ENCODE measurements around the gene ARF5.

ARF5 gene

DNA sequence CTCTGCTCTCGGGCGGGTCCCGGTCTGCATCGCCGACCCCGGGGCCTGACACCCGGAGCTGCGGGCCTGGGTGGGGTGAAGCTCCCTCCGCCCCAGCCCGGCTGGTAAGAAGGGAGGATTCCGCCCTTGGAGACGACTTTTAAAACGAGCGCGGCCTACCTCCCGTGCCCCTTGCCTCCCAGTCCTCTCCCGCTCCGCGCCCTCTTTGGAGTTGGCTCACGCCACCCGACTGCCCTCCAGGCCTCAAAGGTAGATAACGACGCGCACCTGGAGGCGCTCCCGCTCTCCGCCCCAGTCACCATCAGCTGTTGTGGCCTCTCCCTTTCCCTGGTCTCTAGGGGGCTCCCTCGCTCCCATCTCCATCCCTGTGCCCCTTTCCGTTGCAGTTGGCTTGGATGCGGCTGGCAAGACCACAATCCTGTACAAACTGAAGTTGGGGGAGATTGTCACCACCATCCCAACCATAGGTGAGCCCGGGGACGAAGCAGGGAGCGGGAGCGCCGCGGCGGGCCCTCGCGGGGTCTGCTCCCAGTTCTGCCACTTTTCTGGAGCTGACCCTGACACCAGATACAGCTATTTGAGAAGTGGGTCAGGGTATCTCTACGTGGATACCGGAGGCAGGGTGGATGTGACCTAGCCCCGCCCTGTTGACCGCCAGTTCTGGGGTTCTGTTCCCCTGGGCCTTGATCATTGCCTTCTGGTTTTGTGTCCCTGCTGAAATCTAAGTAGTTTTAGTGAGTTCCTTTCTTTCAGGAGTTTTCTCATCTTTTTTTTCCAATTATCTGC is 679 bp downstream of the ARF5 start:
- DNase-seq (ENCODE audit: low read depth in 2 of 2), result no peak

DNA sequence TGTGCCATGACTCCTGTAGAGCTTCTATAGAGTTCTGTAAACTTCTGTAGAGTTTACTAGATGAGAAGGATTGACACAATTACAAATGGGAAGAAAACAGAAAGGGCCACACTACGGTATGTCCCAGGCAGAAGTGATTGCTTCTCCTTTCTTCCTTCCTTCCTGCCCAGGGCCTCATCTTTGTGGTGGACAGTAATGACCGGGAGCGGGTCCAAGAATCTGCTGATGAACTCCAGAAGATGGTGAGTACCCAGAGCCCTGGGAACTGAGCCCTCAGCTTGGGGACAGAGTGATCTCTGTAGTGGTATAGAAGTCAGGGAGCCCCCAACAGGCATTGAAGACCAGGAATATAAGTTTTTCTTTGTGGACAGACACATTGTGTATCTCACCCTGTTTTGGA is 1.7 kb downstream of the ARF5 start:
- no peak for DNase-seq (ENCODE audit: low read depth in 2 of 2)

DNA sequence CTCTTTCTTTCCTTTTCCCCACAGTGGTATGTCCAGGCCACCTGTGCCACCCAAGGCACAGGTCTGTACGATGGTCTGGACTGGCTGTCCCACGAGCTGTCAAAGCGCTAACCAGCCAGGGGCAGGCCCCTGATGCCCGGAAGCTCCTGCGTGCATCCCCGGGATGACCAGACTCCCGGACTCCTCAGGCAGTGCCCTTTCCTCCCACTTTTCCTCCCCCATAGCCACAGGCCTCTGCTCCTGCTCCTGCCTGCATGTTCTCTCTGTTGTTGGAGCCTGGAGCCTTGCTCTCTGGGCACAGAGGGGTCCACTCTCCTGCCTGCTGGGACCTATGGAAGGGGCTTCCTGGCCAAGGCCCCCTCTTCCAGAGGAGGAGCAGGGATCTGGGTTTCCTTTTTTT is 3.0 kb downstream of the ARF5 start:
- DNase-seq (ENCODE audit: low read depth in 2 of 2), result no peak

DNA sequence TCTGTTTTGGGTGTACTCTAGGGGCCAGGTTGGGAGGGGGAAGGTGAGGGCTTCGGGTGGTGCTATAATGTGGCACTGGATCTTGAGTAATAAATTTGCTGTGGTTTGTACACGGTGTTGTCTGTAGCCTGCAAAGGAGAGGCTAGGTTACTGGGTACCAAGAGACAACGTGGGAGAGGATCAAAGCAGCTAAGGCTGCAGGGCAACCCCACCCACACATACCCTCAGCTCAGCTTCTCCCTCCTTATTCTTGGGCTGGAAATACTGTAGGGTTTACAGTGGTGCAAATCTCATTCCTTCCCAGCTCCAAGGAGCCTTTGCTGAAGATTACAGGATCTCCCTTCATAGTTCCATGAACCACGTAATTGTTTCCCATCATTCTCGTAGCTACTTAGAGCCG is 3.4 kb downstream of the ARF5 start:
- no peak for DNase-seq (ENCODE audit: low read depth in 2 of 2)

DNA sequence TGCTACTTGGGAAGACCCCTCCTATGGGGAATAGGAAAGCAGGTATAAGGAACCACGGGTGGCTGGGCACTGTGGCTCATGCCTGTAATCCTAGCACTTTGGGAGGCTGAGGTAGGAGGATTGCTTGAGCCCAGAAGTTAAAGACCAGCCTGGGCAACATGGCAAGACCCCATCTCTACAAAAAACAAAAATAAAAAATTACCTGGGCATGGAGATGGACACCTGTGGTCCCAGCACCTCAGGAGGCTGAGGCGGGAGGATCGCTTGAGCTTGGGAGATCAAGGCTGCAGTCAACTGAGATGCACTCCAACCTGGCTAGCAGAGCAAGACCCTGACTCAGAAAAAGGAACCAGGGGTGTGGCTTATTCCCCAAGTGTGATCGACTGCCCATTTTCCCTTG is 4.3 kb downstream of the ARF5 start:
- DNase-seq (ENCODE audit: low read depth in 2 of 2), result no peak

DNA sequence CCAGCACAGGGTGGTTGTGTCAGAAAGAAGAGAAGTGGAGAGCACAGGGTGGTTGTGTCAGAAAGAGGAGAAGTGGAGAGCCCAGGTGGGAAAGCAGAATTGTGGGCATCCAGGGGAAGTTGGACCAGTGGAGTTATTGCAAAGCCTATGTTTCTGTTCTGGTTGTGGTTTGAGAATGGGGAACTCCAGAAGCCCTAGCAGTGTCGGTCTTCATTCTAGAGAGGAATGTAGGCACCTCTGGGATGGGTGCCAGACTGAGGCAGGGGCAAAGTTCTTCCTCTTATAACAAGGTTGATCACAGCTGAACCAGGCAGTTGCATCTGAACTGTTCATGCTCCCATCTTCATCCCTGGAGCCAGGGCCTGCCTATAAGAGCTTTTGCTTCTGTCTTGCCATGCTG is 6.3 kb downstream of the ARF5 start:
- DNase-seq (ENCODE audit: low read depth in 2 of 2), result no peak

DNA sequence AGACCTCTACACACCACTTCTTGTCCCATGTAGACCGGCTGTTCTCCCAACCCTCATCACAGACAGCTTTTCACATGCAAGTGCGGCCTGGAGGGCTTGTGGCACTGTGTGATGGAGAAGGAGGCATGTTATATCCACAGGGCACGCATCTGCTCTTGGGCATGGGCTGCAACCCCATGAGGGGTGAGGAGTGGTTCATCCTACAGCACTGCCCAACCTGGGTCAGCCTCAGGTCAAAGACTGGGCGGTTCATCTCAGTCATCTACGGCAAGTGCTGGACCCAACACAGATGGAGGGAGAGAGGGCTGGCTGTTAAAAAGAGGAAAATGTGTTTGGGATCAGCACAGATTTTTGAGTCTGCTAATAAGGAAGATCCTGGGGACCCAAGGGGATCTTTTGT is 7.5 kb downstream of the ARF5 start:
- no peak for DNase-seq (ENCODE audit: low read depth in 2 of 2)

DNA sequence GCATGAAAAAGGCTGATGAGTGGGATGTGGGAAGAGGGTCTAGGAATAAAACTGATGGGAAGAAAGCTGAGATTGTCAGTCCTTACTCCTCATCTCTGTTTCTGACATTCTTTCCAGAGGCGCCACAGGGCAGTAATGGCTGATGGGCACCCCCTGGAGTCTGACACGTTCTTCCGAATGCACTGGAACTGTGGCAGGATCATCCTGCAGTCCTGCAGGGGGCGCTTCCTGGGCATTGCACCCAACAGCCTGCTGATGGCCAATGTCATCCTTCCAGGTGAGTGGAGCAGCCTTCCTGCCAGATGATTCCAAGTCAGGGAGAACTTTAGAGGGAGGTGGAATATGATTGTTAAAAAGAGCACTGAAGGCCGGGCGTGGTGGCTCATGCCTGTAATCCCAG is 10.1 kb downstream of the ARF5 start:
- DNase-seq (ENCODE audit: low read depth in 2 of 2), result no peak

DNA sequence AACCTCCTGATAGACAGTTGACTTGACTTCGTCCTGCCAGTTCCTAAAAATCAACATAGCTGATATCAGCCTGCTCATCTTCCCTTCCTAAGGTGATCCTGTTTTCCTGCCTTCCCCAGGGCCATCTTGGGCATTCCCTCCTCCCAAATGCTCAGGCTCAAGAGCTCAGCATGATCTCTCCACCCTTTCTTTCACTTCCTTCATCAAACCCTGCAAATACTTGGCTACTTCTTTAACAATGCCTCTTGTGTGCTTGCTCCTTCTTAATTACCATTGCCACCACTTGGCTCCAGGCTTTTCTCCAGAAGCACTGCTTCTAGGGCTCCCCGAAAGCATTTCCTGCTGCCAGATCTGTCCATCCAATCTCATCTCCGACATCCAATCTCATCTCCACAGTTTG is 12.7 kb downstream of the ARF5 start:
- no peak for DNase-seq (ENCODE audit: low read depth in 2 of 2)

DNA sequence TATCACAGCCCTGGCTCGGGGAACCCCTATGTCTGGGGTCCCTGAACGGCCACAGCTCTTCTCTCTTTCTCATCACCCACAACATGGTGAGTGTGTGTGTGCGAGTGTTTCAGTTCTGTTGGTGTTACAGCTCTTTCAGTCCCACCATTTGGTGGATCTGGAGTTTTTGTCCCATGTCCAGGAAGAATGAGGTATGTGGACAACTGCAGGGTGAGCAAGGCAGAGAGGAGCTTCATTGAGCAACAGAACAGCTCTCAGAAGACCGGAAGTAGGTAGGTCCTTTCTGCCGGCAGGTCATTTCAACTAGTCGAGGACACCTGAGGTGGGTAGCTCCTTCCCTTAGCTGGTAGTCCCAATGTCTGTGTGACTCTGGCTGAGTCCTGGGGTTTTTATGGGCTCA is 20.2 kb downstream of the ARF5 start:
- no peak for DNase-seq (ENCODE audit: low read depth in 2 of 2)

DNA sequence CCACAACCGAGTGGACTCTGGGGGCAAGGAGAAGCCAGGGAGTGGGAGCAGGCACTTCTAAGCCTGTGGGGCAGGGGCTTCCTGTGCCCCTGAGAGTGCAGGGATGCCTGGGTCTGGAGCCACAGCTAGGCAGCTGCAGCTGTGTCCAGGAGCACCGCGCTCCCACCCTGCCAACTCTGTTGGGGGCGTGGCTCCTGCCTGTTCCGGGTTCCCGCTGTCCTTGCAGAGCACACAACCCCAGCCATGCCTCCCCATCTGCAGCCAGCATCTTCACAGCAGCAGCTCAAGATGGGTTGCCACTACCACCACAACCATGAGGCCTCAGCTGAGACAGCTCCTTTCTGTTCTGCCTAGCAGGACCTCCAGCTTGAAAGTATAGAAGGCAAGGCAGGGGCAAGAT is 21.1 kb downstream of the ARF5 start:
- DNase-seq (ENCODE audit: low read depth in 2 of 2), result no peak

DNA sequence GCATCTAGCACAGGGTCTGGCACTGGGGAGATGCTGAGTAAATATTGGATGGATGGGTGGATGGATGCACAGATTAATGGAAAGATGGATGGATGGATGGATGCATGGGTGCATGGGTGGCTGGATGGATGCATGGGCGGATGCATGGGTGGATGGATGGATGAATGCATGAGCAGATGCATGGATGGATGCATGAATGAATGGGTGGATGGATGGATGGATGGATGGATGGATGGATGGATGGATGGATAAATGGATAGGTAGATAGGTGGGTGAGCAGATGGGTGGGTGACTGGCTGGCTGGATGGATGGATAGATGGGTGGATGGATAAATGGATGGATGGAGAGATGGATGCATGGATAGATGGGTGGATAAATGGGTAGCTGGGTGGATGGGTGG is 24.1 kb downstream of the ARF5 start:
- no peak for DNase-seq (ENCODE audit: low read depth in 2 of 2)

DNA sequence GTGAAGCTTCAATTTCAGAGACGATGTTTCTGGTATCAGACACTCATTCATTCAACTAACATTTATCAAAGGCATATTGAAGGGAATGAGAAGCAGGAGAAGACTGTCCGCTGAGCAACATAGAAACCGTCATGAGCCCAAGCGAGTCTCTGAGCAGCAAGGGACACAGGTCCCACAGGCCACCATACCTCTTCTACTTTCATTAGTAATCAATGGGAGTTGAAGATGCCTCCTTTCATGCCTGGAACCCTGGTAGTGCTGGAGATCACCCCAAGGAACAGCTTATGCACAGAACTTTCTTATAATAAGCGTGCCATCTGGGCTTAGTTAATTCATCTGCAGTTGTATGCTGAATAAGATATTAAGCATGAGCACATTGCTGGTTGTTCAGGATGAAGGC is 28.5 kb downstream of the ARF5 start:
- no peak for DNase-seq (ENCODE audit: low read depth in 2 of 2)

DNA sequence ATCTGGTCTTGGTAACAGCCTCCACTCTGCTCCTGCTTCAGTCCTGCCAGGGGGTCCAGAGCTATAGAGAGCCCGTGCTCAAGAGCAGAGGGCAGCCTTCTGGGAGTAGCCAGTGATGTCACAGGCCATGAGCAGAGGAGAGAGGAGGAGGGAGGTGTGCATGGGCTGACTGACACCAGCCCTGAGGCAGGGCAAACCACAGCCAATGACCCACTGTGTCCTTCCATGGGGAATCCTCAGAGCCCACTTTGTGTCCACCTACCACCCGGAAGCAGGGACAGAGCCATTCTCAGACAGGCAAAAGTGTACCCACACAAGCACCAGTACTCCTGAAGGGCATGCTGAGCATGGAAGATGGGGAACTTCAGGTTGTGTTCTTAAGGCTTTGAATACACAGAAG is 29.8 kb downstream of the ARF5 start, which contains the start of gene PAX4:
PAX4 (minus strand) TSS at position 101 of the 400 bp plus-strand sequence. CDS start 2,214 bp downstream, outside the sequence.
- no peak for DNase-seq (ENCODE audit: low read depth in 2 of 2)

DNA sequence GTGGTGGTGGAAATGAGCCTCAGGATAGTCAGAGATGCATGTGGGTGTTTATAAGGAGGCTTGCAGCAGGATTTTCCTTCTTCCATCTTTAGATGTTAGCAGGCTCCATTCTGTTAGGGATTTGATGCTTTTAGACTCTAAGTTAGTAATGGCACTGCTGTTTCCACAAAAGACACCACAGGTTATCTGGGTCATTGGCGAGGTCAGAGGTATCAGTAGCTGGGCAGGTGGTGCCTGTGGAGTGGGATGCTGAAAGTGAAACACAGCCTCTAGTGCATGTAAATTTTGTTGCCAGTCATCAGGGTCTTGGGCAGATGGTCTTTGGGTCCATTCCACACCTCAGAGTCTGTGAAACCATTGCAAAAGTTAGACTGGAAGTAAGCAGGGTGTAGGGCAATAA is 30.6 kb downstream of the ARF5 start:
- no peak for DNase-seq (ENCODE audit: low read depth in 2 of 2)

DNA sequence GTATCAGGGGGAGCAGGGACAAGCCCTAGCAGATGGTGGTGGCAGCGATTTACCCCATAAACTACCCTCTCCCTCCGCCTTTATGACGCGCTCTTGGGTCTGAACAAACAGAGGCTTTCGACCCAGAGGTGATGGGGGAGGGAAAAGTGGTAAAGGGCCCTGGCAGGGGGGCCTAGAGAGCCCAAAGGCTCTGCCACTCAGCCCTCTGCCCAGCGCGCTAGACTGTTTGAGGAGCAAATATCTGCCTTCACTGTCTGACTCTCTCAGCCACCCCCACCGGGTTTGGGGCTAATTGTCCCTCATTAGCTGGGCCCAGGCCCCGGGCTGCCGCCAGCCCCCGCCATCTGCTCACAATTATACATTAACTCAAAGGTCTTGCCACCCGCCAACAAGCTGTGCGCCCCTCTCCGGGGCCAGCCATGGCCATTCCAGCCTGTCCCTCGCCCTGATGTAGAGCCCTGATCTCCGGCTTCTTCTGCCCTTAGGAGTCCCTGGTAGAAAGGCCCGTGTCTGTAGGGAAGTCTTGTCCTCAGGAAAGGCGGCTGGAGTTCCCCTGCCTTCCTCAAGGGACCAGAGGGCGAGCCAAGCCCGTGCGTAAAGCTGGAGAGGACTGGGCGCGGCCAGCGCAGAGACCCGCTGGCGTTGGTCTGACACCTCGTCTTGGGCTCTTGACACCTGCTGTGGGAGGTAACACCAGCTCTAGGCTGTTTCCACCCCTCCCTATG is 31.6 kb downstream of the ARF5 start:
- DNase-seq (ENCODE audit: low read depth in 2 of 2), result no peak

DNA sequence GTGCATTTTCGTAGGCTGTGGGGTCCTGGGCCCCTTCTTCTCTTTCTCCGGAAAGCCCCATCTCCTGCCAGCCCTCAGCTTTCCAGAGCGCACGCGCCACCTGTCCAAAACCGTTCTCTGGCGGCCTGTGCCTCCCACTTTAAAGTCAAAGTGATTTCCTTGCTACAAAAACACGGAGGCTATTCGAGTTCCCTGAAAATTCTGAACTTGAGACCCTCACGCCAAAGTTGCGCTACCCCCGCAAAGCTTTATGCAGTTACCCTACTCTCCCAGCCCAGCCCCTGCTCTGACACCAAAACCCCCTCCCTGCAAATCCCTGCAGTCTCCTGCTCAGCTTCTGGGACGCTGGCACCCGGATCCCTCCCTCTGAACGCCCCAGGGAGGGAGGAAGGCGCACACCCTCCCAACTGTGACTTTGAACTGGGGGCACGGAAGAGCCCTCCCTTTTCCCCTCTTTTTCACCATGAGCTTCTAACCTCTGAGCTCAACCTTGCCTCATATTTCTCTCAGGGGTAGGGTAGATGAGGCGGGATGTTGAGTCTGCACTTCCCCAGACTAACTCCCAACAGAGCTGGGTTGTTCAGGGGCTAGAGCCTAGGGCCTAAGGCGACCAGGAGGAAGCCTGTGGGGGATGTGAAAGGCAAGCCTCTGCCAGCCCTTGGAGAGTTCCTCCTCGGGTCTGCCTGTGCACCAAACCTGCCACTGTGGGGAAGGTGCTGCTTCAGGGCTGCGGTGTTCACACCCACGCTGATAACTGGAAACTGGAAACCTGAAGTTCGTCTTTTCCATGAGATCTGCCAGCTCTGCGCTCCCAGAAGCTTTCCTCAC is 32.4 kb downstream of the ARF5 start:
- DNase-seq (ENCODE audit: low read depth in 2 of 2), result no peak

DNA sequence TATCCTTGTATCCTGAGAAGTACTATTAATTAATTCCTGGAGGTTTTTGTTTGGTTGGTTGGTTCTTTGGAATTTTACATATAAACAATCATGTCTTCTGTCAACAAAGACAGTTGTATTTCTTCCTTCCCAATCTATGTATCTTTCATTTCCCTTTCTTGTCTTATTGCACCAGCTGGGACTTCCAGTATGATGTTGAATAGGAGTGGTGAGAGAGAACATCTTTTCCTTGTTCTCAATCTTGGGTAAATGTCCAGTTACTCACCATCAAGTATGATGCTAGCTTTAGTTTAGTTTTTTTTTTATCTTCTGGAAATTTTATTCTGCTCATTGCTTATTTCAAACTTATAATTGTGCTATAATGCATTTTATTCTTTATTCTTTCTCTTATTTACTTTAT is 37.1 kb downstream of the ARF5 start:
- DNase-seq (ENCODE audit: low read depth in 2 of 2), result no peak

DNA sequence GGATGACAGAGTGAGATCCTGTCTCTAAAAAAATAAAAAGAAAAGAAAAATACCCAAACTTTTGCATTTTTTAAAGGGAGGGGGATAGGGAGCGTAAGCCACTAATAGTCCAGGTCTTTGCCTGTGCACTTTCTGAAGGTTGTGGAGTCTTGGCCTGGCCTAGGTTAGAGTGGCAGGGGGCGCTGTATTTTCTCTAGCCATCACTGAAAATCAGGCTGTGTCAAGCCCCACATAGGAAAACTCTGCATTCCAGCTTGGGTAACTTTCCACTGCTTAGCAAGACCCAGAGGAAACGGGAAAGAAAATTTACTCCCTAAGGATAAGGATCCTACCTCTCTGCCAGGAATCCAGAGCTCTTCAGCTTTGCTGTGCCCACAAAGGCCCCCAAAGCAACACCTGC is 40.2 kb downstream of the ARF5 start:
- DNase-seq (ENCODE audit: low read depth in 2 of 2), result no peak

DNA sequence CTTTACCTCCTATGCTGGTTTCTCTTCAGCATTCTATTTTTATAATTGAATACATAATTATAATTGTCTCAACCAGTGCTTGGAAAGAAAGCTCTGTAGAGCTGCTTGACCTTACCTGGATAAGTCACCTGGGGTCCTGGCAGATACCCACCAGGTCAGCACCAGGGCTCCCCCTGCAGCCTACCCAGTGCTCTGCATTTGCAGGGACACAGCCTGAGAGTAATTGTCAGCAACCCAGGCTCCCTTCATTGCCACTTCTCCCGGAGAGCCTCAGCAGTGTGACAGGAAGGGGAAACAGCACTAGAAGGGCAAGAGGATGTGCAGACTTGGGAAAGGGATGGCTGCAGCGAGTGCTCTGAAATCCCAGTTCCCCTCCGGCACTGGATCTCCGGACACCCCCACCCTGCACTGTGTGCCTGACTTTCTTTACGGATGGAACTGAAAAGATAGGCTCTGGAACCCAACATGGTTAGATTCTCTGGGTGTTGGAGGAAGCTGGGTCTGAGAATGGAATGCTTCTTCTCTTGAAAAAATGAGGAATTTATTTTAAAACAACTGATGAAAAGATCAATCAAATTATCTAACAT is 41.1 kb downstream of the ARF5 start:
- DNase-seq (ENCODE audit: low read depth in 2 of 2), result no peak

DNA sequence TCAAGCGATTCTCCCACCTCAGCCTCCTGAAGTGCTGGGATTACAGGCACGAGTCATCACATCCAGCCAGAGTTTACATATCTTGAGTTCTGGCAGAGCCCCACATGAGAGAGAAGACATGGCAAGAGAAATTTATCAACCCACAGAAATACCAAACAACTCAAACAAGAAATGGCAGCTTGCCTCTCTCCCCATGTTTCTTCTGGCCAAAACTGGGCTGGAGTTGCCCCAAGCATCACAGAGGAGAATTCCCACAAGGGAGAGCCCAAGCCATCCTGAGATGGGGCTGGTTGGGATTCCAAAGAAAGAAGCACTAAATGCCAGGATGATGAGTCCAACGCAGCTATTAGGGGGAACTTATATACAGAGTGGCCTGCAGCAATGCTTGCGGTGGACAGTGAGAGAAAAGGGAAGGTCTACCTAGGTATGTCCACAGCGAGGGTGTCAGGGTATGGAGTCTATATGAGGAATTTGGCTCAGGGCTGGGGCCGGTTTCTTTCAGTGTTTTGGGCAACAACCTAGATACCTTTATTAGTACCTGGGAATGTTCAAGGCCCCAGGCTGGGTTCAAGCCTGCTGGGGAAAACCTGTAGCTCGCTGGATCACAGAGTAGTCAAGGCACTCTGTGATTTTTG is 44.2 kb downstream of the ARF5 start:
- no peak for DNase-seq (ENCODE audit: low read depth in 2 of 2)
